HFF-Myc (cell line): Measurements from ENCODE around the gene MR1.
"Not testable (repeated sequence)": the region's sequence is repeated elsewhere in the genome, so short reads cannot be mapped to it uniquely, and the experiment has no call there.

ENCODE experiments used
- DNase-seq: peaks from one replicate; pipeline ENCODE4 v3.0.0-alpha.2; 2011; ENCODE audit warnings: low read depth; ENCODE audit errors: extremely low read depth
- H3K4me3 ChIP-seq: replicated peaks from 2 replicates; pipeline ENCODE4 v1.5.1; 2011; ENCODE audit warnings: low read depth, mild to moderate bottlenecking, control low read depth, low read length
- TF ChIP-seq, protein P1 (sequence below): IDR thresholded peaks from 2 replicates; pipeline ENCODE4 v1.5.1; 2012; ENCODE audit warnings: mild to moderate bottlenecking, low read depth, low read length, control low read depth; ENCODE audit errors: missing control alignments

Gene MR1

DNA sequence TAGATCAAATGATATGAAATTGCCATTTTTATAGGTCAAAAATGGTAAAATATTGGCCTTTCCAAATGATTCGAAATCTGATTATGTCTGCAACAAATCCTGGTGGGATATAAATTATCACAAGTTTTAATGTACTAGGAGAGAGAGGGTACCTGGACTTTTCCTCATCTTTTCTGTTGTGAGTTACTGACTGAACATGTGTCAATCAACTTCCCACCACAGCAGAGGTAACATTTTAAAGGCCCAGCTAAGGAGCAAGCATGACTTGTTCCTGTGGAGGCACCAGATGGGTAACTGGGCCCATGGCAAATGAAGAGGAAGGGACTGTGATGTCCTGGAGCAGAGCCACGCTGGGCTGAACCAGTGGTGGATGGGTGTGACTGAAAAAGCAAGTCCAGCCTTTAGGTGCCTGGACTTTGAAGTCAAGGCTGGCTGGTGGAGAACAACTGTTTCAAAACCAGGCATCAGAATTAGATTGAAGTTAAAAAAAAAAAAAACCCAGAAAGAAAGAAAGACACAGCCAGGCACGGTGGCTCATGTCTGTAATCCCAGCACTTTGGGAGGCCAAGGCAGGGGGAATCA, 6.6 kb downstream of the MR1 start:
- H3K4me3 ChIP-seq: no peak overlapping the region
- no peak for DNase-seq
- TF ChIP-seq, protein P1, sequence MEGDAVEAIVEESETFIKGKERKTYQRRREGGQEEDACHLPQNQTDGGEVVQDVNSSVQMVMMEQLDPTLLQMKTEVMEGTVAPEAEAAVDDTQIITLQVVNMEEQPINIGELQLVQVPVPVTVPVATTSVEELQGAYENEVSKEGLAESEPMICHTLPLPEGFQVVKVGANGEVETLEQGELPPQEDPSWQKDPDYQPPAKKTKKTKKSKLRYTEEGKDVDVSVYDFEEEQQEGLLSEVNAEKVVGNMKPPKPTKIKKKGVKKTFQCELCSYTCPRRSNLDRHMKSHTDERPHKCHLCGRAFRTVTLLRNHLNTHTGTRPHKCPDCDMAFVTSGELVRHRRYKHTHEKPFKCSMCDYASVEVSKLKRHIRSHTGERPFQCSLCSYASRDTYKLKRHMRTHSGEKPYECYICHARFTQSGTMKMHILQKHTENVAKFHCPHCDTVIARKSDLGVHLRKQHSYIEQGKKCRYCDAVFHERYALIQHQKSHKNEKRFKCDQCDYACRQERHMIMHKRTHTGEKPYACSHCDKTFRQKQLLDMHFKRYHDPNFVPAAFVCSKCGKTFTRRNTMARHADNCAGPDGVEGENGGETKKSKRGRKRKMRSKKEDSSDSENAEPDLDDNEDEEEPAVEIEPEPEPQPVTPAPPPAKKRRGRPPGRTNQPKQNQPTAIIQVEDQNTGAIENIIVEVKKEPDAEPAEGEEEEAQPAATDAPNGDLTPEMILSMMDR: no peak

- H3K4me3 ChIP-seq: no peak overlapping the region
- TF ChIP-seq, protein P1: no peak
- DNase-seq: no peak
These were observed 9.5 kb downstream of the MR1 start for GRCh38 chr1:181043025-181043888.

DNA sequence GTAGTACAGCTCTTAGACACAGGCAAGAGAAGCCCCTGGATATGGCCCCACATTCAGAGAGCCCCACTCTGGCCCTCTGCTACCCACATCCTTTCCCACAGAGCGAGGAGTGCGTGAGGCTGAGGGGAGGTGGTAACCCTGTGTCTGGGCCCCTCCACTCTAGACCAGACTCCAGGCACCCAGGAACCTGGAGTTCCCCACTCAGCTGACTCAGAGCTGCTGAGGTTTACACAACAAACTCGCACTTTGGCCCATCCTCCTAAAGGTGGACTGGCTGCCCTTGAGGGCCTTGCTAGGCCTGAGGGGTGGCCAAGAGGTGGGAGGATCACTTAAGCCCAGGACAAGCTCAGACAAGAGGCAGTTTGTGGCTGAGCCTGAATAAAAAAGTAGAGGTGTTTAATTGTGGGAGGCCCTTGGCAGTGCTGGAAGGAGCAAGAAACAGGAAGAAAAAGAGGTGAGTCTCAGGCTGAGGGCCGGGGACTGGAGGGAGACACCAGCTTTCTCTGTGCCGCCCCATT, 10.7 kb downstream of the MR1 start:
- no peak overlapping the region for H3K4me3 ChIP-seq
- TF ChIP-seq, protein P1: no peak

DNA sequence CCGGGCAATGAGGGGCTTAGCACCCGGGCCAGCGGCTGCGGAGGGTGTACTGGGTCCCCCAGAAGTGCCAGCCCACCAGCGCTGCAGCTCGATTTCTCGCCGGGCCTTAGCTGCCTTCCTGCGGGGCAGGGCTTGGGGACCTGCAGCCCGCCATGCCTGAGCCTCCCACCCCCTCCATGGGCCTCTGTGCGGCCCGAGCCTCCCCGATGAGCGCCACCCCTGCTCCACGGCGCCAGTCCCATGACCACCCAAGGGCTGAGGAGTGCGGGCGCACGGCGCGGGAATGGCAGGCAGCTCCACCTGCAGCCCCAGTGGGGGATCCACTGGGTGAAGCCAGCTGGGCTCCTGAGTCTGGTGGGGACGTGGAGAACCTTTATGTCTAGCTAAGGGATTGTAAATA, 12.2 kb downstream of the MR1 start:
- not testable (repeated sequence) for DNase-seq, H3K4me3 ChIP-seq

More for the DNA sequence above, 10.7 kb downstream of the MR1 start:
- no peak for DNase-seq

DNA sequence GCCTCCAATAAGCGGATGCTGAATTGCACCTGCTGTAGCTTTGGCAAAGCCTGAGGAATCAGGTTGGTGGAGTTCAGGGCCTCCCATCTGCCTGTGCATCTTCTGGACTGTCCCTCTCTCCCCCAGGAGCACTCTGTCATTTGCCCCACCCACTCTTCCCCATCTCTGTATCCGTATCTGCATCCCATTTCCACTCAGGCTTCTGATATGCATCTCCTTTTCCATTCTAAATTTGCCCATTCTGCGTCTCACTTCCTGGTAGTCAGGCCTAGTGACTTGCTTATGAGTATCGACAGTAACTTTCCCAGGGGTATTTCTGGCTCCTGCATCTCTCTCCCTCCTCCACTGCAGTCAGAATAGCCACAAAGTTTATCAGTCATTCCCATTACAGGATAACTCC, 15.6 kb downstream of the MR1 start:
- no peak for DNase-seq
- TF ChIP-seq, protein P1: no peak
- H3K4me3 ChIP-seq: no peak overlapping the region

DNA sequence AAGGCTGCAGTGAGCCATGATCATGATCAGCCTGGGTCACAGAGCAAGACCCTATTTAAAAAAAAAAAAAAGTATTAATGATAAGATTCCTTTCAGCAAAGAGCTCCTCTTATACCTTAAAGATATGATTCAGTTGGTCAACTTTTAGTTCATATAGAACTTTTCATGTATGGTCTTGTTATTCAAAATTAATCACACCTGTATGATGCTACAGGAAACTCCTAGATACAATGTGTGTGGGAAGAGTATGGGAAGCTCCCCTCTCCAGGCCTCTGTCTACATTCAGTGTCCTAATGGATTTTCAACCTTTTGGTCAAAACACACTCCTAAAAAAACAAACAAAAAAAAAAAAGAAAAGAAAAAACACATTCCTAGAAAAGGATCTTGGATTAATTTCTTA, 17.1 kb downstream of the MR1 start:
- DNase-seq: no peak
- no peak overlapping the region for H3K4me3 ChIP-seq
- TF ChIP-seq, protein P1: no peak

DNA sequence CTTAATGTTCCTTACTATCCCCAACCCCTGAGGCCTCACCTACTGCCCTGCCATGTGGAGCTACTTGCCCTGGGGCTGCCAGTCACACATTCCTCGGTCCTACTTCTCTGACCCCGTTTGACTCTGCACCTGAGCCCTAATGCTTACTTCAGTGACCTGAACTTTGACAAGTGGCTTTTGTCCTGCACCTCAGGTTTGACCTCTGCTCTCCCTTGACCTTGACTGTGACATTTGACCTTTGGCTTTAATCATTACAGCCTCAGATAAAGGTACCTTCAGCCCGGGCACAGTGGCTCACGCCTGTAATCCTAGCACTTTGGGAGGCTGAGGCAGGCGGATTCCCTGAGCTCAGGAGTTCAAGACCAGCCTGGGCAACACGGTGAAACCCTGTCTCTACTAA, 22.8 kb downstream of the MR1 start:
- no peak for DNase-seq
- TF ChIP-seq, protein P1: no peak
- no peak overlapping the region for H3K4me3 ChIP-seq
